PC-3 (cell line): ENCODE data around the gene TP53I11.

ENCODE experiments used
- CTCF ChIP-seq: fragments of 300-600 bp; sonication (generic); conservative IDR thresholded peaks from 2 replicates; pipeline ENCODE4 v1.5.1; 2017; ENCODE audit warnings: antibody characterized with exemption, low read depth, mild to moderate bottlenecking, low read length
- EZH2 ChIP-seq: fragments of 300-600 bp; sonication (generic); IDR thresholded peaks from one replicate; pipeline ENCODE4 v1.6.1; 2017; ENCODE audit warnings: antibody characterized with exemption, mild to moderate bottlenecking, low read length; ENCODE audit not compliant: unreplicated experiment
- EZH2phosphoT487 ChIP-seq: fragments of 300-600 bp; sonication (generic); IDR thresholded peaks from 2 replicates; pipeline ENCODE4 v1.6.1; 2018; ENCODE audit warnings: mild to moderate bottlenecking, antibody characterized with exemption, low read length, borderline replicate concordance

- no peak for TF ChIP-seq EZH2
- no peak for TF ChIP-seq CTCF
- no peak for TF ChIP-seq EZH2phosphoT487
Observed at GRCh38 chr11:44966694-44967093, 16.0 kb upstream of the TP53I11 start.
